IMR-90 (cell line): ENCODE measurements around the gene SMPDL3A. TPM values are rescaled to one million over a fixed set of nuclear protein-coding genes. Genes with fewer than 3 reads are reported as not detected.

ENCODE experiments used
- ATAC-seq: fragments of 200-7000 bp; cut with Tn5 transposase; 2 replicates; pipeline ENCODE4 v1.9.1; 2020; ENCODE audit warnings: low read depth, mild to moderate bottlenecking, moderate library complexity
- BruUV-seq: library from RNA; stranded (reverse); fragments of 400-500 nt; replicated peaks from 2 replicates; lab custom pipeline; 2021; lab: Mats Ljungman, UMichigan
- CTCF ChIA-PET: fragments of 300-600 bp; formaldehyde crosslinking; extraction: SDS; loops from one replicate; lab custom pipeline; 2021; ENCODE audit warnings: antibody characterized with exemption; lab: Yijun Ruan, JAX
- POLR2A ChIA-PET: fragments of 300-600 bp; sonication (Branson Sonifier 250); formaldehyde crosslinking; loops from one replicate; lab custom pipeline; 2022; ENCODE audit warnings: antibody characterized with exemption; ENCODE audit not compliant: unreplicated experiment; lab: Charles Lee
- DNase-seq: peaks from one replicate; pipeline ENCODE4 v3.0.0; 2013
- H2AFZ ChIP-seq: replicated peaks from 2 replicates; pipeline ENCODE3; 2013; ENCODE audit warnings: low read length, mild to moderate bottlenecking; ENCODE audit not compliant: poor library complexity
- H2AK5ac ChIP-seq: 2 replicates; pipeline ENCODE4 v1.6.1; 2013; ENCODE audit warnings: low read depth, low read length, inconsistent platforms
- H2AK9ac ChIP-seq: replicated peaks from 2 replicates; pipeline ENCODE3; 2013; ENCODE audit warnings: mild to moderate bottlenecking, low read depth, low read length, moderate library complexity; ENCODE audit not compliant: poor library complexity
- H2BK120ac ChIP-seq: 2 replicates; pipeline ENCODE4 v1.6.1; 2013; ENCODE audit warnings: low read depth, low read length, inconsistent platforms
- H2BK15ac ChIP-seq: 3 replicates; pipeline ENCODE4 v1.6.1; 2013; ENCODE audit warnings: low read depth, low read length, inconsistent platforms
- H2BK20ac ChIP-seq: 2 replicates; pipeline ENCODE4 v1.6.1; 2013; ENCODE audit warnings: low read depth, mild to moderate bottlenecking, inconsistent platforms, low read length, moderate library complexity
- H2BK5ac ChIP-seq: 2 replicates; pipeline ENCODE4 v1.6.1; 2013; ENCODE audit warnings: mild to moderate bottlenecking, low read depth, low read length, inconsistent platforms; ENCODE audit not compliant: poor library complexity, severe bottlenecking
- H3K14ac ChIP-seq: replicated peaks from 2 replicates; pipeline ENCODE4 v1.6.1; 2013; ENCODE audit warnings: low read depth, low read length, inconsistent platforms
- H3K18ac ChIP-seq: 2 replicates; pipeline ENCODE4 v1.6.1; 2013; ENCODE audit warnings: low read depth, low read length, control low read depth
- H3K23ac ChIP-seq: 2 replicates; pipeline ENCODE4 v1.6.1; 2013; ENCODE audit warnings: low read depth, low read length, inconsistent platforms
- H3K27ac ChIP-seq: 2 replicates; pipeline ENCODE4 v1.5.1; 2013; ENCODE audit warnings: mild to moderate bottlenecking, control low read depth, low read length; ENCODE audit not compliant: insufficient read depth
- H3K27me3 ChIP-seq: 2 replicates; pipeline ENCODE4 v1.6.1; 2013; ENCODE audit warnings: low read length; ENCODE audit not compliant: control insufficient read depth, insufficient read depth
- H3K36me3 ChIP-seq: 2 replicates; pipeline ENCODE4 v1.6.1; 2013; ENCODE audit warnings: low read length, mixed read lengths; ENCODE audit not compliant: control insufficient read depth, insufficient read depth
- H3K4ac ChIP-seq: 2 replicates; pipeline ENCODE4 v1.6.1; 2013; ENCODE audit warnings: low read depth, low read length, inconsistent platforms
- H3K4me1 ChIP-seq: 2 replicates; pipeline ENCODE4 v1.6.1; 2013; ENCODE audit warnings: low read length, mixed read lengths; ENCODE audit not compliant: control insufficient read depth, insufficient read depth
- H3K4me2 ChIP-seq: 2 replicates; pipeline ENCODE4 v1.6.1; 2013; ENCODE audit warnings: low read depth, mild to moderate bottlenecking, control low read depth, low read length, moderate library complexity
- H3K4me3 ChIP-seq: 2 replicates; pipeline ENCODE4 v1.5.1; 2013; ENCODE audit warnings: low read depth, mild to moderate bottlenecking, control low read depth, low read length, moderate library complexity; ENCODE audit not compliant: insufficient read depth
- H3K56ac ChIP-seq: 2 replicates; pipeline ENCODE4 v1.6.1; 2013; ENCODE audit warnings: low read length, inconsistent platforms; ENCODE audit not compliant: insufficient read depth; ENCODE audit errors: extremely low read depth
- H3K79me1 ChIP-seq, 2 experiments: 2 replicates each; pipeline ENCODE4 v1.6.1; 2013; ENCODE audit warnings: low read length in 2 of 2, inconsistent platforms in 1 of 2, low read depth in 1 of 2
- H3K9ac ChIP-seq: 2 replicates; pipeline ENCODE4 v1.6.1; 2013; ENCODE audit warnings: low read depth, low read length, control low read depth
- H3K9me1 ChIP-seq: 2 replicates; pipeline ENCODE4 v1.6.1; 2013; ENCODE audit warnings: low read length, inconsistent platforms; ENCODE audit not compliant: insufficient read depth
- H3K9me3 ChIP-seq: 2 replicates; pipeline ENCODE4 v1.6.1; 2013; ENCODE audit warnings: low read length; ENCODE audit not compliant: control insufficient read depth, insufficient read depth
- H4K20me1 ChIP-seq: 2 replicates; pipeline ENCODE4 v1.6.1; 2013; ENCODE audit warnings: low read length, inconsistent platforms; ENCODE audit not compliant: insufficient read depth
- H4K5ac ChIP-seq: 2 replicates; pipeline ENCODE4 v1.6.1; 2013; ENCODE audit warnings: mild to moderate bottlenecking, low read depth, low read length, control low read depth
- H4K8ac ChIP-seq, 2 experiments: 2 replicates each; pipeline ENCODE4 v1.6.1; 2013; ENCODE audit warnings: low read depth in 2 of 2, low read length in 2 of 2, control low read depth in 1 of 2, inconsistent platforms in 1 of 2
- H4K91ac ChIP-seq: 2 replicates; pipeline ENCODE4 v1.6.1; 2013; ENCODE audit warnings: low read depth, low read length, inconsistent platforms; ENCODE audit not compliant: insufficient read depth
- CEBPB ChIP-seq: IDR thresholded peaks from 2 replicates; pipeline ENCODE4 v1.6.1; 2012; ENCODE audit warnings: low read depth, low read length, improper control_type of control experiment
- CHD1 ChIP-seq: IDR thresholded peaks from 2 replicates; pipeline ENCODE4 v1.6.1; 2012; ENCODE audit warnings: low read depth, low read length, improper control_type of control experiment
- FOS ChIP-seq: fragments of 150-350 bp; IDR thresholded peaks from 2 replicates; pipeline ENCODE4 v1.6.1; 2016; ENCODE audit warnings: low read depth, low read length
- MAZ ChIP-seq: IDR thresholded peaks from 2 replicates; pipeline ENCODE4 v1.6.1; 2012; ENCODE audit warnings: low read depth, mild to moderate bottlenecking, low read length, improper control_type of control experiment, moderate library complexity, borderline replicate concordance
- MXI1 ChIP-seq: IDR thresholded peaks from 2 replicates; pipeline ENCODE4 v1.6.1; 2012; ENCODE audit warnings: low read depth, mild to moderate bottlenecking, low read length, moderate library complexity, borderline replicate concordance
- NFE2L2 ChIP-seq: fragments of 150-350 bp; IDR thresholded peaks from 2 replicates; pipeline ENCODE4 v1.6.1; 2016; ENCODE audit warnings: low read depth, mild to moderate bottlenecking, low read length
- POLR2A ChIP-seq: IDR thresholded peaks from 2 replicates; pipeline ENCODE4 v1.6.1; 2012; ENCODE audit warnings: mild to moderate bottlenecking, low read depth, low read length
- RCOR1 ChIP-seq: IDR thresholded peaks from 2 replicates; pipeline ENCODE4 v1.6.1; 2012; ENCODE audit warnings: mild to moderate bottlenecking, low read length, improper control_type of control experiment; ENCODE audit not compliant: insufficient replicate concordance
- RFX5 ChIP-seq: IDR thresholded peaks from 2 replicates; pipeline ENCODE4 v1.8.0; 2012; ENCODE audit warnings: low read depth, mild to moderate bottlenecking, low read length, moderate library complexity
- SMC3 ChIP-seq: fragments of 150-350 bp; IDR thresholded peaks from 2 replicates; pipeline ENCODE4 v1.6.1; 2016; ENCODE audit warnings: low read depth, mild to moderate bottlenecking, antibody characterized with exemption, low read length, moderate library complexity
- dilution Hi-C: fragments of 300-500 bp; cut with HindIII; formaldehyde crosslinking; loops from one replicate; pipeline ENCODE4 v1.14.3; 2018; ENCODE audit warnings: low sequenced_read_pairs; ENCODE audit not compliant: unreplicated experiment
- in situ Hi-C: fragments of 300-500 bp; cut with MboI; formaldehyde crosslinking; loops from 3 replicates; pipeline ENCODE4 v1.14.3; 2019; ENCODE audit warnings: low sequenced_read_pairs, inconsistent platforms, mixed read lengths
- intact Hi-C: fragments of 100-400 bp; cut with micrococcal nuclease; formaldehyde crosslinking; loops from 2 replicates; pipeline ENCODE4 v1.10.0; 2022
- polyA plus RNA-seq, 3 experiments: library from polyadenylated mRNA; depleted of rRNA; stranded (reverse); fragments of >200 nt; gene quantifications; 2 replicates each; pipeline ENCODE4 v1.2.3, GENCODE V29; 2012; ENCODE audit warnings: low replicate concordance in 1 of 3
- total RNA-seq: library from RNA; depleted of rRNA; stranded (reverse); fragments of >200 nt; gene quantifications from 2 replicates; pipeline ENCODE4 v1.2.3, GENCODE V29; 2012

SMPDL3A gene
- total and polyA plus RNA-seq, 2 of the 4 experiments (the other 2 are of a cell fraction): 9.9 to 14.2 TPM

- Histone ChIP-seq H3K14ac (no peak overlapping the region), H3K23ac (no peak overlapping the region), H3K18ac (no peak overlapping the region), H2BK5ac (no peak overlapping the region), H3K9ac (no peak overlapping the region), H3K4me1 (no peaks in the 10 kb centered on the region), H3K4me3 (no peak overlapping the region), H3K36me3 (no peaks in the 10 kb centered on the region), H3K79me1 (no peaks in the 10 kb centered on the region), H2BK15ac (no peak overlapping the region), H4K8ac (no peak overlapping the region), H2AK9ac (no peak overlapping the region), H2BK20ac (no peak overlapping the region), H3K4me2 (no peak overlapping the region), H3K27ac (no peak overlapping the region), H4K5ac (no peak overlapping the region), H3K27me3 (no peaks in the 10 kb centered on the region), H3K9me3 (no peaks in the 10 kb centered on the region), H4K91ac (no peak overlapping the region), H4K20me1 (no peaks in the 10 kb centered on the region), H2AFZ (no peak overlapping the region), H3K4ac (no peak overlapping the region), H3K56ac (no peak overlapping the region), H3K9me1 (no peaks in the 10 kb centered on the region), H2AK5ac (no peak overlapping the region), H2BK120ac (no peak overlapping the region)
- intact Hi-C loops (no loop called here), dilution Hi-C loops (no loop called here), in situ Hi-C loops (no loop called here)
- no peak for DNase-seq
- BruUV-seq: no TSS peak
- ChIA-PET CTCF (no interaction called here), POLR2A (no interaction called here)
- no peak for TF ChIP-seq NFE2L2
- no peak for TF ChIP-seq RCOR1
- no peak for TF ChIP-seq CHD1
- TF ChIP-seq CEBPB: no peak
- no peak for TF ChIP-seq FOS
- TF ChIP-seq MXI1: no peak
- TF ChIP-seq SMC3: no peak
- no peak for TF ChIP-seq POLR2A
- TF ChIP-seq RFX5: no peak
- no peak for TF ChIP-seq MAZ
- no peak for ATAC-seq
These were observed 22.8 kb upstream of the SMPDL3A start for GRCh38 chr6:122766256-122766655.
